IPS-NIHi11 (cell line): ENCODE data around the gene CDC14B.
A peak's percentile ranks its signal among the peaks of the same experiment; 100 is the strongest.
"Not testable (repeated sequence)": the region's sequence is repeated elsewhere in the genome, so short reads cannot be mapped to it uniquely, and the experiment has no call there.

Source experiments
- DNase-seq: peaks from one replicate; pipeline ENCODE4 v3.0.0; 2012; ENCODE audit warnings: mixed read lengths, low spot score

The CDC14B gene

DNA sequence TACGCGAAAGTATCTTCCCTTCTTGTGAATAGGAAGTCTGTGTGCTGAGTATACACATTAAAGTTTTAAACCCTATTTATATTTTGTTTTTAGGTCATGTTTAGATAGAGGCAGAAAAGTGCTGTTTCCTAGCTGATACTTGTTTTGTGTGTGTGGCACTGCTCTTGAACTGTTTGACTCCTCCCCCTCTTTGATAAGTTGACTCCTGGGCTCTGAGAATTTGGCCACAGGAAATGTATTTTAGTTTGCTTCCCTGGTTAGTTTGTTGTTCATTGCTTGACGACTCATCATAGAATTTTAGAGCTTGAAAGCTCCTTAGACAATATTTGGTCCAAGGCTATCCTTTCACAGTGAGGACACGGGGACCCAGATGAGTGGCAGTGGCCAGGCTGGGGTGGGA lies 2.0 kb upstream of the CDC14B start:
- DNase-seq = no peak

DNA sequence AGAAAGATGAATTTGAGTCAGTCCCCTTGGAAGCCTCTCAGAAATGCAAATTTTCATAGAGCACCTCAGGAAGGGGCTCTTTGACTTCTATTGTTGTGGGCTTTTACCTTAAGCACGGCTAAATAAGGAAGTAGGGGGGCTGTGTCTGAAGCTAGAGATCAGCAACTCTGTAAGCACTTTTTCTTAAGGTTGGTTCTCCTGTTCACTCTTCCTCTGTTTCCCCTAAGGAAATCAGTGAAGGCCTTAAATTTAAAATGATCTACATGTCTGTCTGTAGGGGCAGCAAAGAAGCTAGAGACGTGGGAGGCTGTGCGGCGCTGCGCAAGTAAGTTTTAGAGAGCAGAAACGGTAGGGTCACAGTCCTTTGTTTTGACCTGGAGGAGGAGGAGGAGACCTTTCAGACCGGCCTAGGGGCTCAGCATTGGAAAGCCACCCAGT lies 1.2 kb upstream of the CDC14B start:
- peak; percentile 49 for DNase-seq

DNA sequence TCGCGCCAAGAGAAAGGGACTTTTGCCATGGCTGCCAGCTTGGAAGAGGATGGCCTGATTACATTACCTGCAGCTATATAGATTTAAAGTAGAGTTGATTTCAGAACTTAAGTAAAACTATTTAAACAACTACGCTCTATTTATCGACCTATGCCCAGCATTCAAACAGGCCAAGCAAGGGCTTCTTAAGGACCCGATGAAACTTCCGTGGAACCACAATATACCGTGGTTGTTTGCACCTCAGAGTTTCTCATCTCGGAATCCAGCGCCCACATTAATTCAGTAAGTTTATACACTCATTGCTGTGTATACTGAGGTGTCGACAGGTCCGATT lies 505 bp upstream of the CDC14B start:
- DNase-seq = no peak

DNA sequence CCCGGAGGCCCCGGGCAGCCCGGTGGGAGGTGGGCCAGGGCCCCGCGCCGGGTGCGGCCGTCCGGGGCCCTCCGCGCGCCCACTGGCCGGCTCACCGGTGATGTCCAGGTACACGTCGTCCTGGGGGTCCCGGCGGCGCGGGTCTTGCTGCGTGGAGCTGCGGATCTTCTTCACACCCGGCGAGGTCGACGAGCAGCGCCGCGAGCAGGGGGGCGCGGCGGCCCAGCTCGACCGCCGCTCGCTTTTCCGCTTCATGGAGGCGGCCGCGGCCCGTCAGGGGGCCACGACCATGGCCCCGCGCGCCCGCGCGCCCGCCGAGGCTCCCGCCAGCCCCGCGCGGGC lies 548 bp downstream of the CDC14B start:
- peak; percentile 23 for DNase-seq

DNA sequence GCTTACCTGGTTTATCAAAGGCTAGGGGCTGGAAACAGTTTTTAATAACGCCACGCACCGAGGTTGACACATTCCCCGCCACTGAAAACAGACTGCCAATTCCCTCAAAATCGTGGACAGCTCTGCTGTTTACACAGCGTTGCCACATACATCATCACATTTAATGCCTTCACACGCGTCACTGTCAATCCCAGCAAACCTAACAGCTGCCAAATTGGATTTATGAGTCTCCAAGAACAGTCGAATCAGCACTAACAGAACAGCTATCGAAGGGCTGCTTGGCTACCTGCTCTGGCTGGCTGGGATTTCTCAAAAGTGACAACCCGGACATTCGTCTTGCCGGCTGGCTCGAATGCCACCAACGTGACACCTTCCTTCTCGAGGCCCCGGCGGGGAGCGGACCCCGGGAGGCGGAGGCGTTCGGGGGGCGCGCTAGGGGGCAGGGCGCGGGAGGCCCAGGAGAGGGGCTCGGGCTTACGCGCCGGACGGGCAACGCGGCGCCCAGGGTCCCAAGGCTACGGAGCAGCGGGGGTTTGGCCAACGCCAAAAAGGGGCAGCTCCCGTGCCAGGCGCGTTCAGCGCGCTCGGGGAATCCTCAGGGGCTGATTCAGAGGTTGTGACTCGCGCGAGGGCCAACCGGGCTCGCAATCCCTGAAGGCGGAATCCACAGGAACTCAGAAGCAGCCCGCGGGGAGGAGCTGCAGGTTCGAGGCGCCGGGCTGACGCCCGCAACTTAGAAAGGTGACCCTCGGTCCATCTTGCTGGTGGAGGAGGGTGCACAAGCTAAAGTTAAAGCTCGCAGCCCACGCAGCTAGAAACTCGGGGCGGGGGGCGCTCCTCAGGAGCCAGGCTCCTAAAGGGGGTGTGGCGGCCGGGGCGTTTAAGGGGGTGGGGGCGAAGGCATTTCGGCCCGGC lies 1.2 kb downstream of the CDC14B start:
- DNase-seq = peak; percentile 22

DNA sequence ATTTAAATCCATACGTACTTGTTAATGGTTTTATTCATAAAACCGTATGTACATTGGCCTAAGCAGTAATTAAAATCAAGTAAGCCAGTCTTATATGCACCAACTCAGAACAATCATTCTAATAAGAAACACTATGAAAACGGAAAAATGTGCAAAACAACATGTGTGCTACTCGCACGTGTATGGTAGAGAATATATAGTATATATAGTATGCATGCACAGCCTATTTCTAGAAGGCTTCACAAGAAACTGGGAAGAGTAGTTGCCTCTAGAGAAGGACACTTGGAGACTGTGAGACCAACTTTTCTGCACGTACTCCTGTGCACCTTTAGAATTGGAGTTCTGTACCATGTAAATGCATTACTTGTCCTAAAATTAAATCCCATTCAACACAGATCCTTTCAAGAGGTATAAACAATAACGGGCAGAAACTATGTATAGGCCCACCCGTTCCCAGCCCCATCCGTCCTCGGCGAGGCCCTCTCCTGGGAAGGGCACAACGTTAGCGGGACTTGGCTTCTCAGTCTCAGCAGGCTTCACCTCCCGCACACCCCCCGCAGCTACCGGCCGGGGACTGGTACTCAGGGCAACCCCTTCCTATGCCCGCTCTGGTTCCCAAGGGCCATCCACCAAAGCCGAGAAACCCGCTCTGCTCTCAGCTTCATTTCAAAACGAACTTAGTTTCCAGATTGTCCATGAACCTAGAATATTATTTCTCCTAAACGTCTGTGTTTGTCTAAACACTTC lies 2.0 kb downstream of the CDC14B start:
- no peak for DNase-seq

DNA sequence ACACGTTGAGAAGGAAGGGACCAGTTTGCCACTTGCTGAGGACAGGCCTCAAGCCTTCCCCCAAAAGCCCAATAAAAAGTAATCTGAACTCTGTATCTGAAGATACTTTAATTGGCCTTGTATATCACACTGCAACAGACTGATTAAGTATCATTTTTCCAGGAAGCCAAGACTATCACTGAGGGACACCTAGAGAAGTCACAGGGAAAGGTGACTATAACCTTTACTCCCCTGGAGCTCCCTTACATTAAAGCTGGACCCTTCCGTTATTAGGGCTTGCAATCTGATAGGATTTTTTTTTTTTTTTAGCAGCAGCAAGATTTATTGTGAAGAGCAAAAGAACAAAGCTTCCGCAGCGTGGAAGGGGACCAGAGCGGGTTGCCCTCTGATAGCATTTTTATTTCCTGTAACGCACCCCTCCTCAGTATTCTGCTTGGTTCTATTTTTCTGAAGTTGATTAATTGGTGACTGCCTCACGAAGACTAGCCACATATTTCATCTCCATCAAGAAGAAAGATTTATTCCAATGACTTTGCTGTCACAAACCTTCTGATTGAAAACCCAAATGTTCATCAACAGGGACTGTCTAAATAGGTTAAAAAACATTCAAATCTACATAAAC lies 2.7 kb downstream of the CDC14B start:
- no peak for DNase-seq

DNA sequence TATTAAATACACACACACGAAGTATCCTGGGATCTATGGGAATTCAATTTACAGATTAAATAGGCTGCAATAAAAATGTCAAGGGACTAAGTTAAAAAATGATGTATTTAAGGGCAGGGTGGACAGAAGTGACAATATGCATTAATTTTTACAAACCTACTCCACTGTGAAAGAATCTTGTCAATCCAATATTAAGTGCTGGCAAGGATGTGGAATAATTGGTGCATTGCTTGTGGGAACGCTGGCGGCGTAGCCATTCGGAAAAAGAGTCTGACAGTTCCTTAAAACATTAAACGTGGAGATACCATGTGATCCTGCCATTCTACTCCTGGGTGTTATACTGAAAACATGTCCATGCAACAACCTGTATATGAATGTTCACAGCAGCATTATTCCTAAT lies 4.2 kb downstream of the CDC14B start:
- no peak for DNase-seq

DNA sequence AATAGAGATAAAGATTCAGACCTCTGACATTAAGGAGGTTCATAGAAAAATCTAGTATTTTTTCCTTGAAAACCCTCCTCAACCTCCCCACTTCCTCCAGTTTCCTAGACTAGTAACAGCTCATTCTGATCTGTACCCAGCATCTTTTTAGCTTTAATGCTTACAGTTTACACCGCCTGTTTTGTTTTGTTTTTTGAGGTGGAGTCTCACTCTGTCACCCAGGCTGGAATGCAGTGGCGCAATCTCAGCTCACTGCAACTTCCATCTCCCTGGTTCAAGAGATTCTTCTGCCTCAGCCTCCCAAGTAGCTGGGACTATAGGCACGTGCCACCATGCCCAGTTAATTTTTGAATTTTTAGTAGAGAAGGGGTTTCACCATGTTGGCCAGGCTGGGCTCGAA lies 5.0 kb downstream of the CDC14B start:
- not testable (repeated sequence) for DNase-seq

DNA sequence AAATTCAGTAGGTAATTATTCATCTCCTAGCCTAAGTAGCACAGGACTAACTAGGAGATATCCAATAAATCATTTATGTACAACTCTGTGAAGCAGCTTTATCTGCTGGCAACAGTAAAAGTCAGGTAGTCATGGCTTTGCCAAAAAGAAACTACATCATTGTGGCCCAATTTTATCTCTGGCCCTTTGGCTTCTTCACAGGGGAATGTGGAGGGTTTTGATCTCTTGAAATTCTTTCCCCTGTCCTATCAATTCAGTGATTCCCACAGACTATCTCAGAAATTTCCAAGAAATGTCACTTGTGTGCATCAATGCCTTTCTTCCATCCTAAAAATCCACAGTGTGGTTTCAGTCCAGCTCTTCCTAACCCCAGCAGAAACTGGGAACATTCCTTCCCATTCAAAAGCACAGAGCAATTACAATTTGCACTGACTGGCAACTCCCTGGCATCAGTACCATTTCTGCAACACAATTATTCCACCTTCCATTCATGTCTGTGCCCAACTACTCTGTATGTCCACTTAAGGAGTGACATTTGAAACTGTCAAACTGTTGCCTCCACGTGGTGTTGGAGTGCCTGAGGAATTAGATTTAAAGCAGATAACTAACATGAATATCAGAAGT lies 6.6 kb downstream of the CDC14B start:
- no peak for DNase-seq

DNA sequence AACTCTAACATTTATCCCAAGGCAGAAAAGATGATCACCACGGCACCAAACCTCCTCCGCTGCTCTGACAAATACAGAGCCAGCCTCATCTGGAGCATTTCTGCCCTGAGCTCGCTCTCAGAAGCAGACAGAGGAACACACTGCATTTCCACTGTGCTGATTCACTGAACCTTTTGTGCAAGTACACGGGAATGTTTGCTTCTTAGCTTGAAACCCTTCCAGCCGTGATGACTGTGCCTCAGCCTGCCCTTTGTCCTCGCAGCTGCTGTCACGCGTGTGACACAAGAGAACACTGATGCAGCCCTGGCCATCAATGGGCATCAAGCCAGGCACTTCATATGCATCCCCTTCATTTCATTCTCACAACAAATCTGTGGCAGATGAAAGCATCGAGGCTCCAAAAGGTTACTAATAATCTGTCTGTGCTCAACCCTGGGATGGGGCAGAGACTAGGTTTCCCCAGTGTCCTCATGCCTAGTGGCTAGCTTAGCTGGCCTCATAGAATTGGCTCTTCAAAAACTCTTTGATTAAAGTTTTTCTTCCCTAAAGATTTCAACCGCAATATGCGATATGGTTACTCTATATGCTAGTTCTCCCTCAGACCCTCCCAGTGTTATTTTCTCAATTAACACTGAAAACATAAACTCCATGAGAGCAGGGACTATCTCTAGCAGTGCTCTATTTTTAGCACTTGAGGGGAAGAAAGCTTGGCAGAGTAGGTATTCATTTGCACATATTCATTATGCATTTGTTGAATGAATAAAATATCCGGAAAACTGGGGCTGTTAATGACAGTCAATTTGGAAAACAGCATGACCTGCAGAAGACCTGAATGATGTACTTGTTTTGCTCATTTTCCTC lies 7.3 kb downstream of the CDC14B start:
- DNase-seq = no peak

DNA sequence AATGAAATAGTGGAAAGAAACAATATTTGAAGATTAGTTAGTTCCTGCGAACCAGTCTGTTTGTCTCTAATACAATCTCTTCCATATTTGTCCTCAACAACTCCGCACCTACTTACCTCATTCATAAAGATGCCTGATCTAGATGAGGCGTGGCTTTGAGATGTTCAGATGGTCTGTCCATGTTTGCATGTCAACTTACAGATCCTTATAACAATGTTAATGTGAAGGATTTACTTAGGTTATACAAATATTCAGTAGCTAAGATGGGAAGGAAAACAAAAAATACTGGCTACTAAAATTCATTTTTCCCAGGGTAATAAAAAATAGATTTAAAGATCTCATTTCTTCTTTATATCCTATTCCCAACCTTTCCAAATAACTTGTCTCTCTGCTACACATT lies 8.3 kb downstream of the CDC14B start:
- no peak for DNase-seq

DNA sequence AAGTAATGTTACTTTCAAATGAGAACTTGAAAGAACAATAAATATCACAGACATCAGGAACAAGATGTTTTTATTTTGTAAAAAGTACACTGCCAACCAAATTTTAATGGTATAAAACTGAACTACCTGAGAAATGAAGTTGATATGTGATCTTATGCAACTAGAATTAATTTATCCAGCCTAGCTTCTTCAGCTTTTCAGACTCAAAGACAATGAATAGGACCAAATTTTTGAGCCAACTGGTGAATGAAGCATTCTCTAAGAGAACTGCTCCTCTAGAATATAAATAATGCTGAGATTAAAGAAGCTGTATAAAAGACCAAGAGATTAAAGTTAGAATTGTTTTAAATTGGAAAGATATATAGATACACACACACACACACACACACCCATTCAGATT lies 9.9 kb downstream of the CDC14B start:
- no peak for DNase-seq

DNA sequence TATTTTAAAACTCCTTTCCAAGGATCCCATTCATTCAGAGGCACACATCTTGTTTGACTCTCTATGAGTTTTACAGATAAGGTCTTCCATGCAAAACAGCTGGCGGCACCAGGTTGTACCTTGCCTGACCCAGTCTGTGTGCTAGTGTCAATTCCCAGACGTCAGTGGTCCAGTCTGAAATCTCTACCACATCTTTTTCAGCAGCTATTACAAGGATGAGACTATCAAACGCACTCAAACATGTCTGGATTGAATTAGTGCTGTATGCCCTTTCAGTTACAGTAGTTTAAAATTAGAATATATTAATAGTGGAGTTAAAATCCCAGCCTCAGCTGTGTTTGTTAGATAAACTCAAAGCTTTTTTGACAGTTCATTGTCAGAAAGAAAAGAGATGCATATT lies 11.7 kb downstream of the CDC14B start:
- DNase-seq = no peak

DNA sequence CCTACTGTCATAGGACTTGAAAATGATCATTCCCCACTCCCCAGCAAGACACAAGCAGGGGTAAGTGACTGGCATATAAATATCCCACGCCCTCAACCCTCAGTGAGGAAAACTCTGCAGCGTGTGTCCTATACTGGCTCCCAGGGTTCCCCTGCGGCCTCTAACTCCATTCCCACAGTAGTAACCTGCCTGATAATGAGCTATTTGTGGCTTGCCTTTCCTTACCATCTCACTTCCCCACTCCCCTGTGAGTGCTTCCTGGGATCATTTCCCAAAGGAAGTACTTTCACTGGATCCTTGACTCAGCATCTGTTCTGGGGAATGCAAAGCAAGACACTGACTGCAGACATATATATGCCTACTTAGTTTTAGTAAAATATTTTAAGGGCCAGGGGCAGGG lies 14.3 kb downstream of the CDC14B start:
- no peak for DNase-seq

DNA sequence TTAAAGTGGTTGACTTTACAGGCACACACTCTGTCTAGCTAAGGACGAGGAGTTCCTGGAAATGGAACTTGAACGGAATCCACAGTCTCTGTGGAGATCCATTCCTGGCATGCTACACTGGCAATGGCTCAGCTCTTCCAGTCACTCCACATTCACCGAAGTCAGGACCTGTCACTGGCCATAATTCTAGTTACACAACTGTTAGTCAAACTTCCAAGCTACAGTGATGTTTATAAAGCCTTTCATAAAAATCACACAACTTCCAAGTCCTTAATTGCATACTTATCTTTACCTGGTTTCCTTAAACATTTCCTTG lies 15.7 kb downstream of the CDC14B start:
- no peak for DNase-seq

DNA sequence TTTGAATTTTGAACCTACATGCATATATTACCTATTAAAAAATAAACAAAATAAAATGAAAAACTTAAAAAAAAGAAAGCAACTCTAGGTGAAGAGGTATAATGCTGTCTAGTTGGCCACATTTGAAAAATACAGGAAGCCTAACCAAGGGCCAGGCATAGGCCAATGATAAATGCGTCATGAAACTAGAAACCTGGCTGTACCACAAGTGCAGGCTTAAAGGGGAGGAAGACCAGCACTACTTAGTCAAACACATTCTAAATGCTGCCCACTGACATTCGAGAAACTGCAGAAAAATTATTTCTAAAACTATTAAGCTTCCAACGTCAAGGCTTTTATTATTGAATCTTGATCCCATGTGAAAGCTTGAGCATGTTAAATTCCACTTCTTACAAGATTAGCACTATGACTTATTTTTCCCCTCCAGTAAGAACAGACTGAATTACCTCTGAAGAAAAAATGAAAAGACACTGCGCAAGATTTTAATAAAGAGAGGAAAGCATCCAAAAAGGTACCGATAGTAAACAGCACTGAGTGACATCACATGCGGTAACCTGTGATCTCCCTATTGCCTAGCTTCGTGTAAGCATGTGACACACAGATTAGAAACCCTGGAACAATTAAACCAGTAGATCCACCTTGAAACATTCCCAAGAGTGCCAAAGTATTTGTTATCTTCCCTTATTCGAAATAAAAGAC lies 16.2 kb downstream of the CDC14B start:
- DNase-seq = no peak

DNA sequence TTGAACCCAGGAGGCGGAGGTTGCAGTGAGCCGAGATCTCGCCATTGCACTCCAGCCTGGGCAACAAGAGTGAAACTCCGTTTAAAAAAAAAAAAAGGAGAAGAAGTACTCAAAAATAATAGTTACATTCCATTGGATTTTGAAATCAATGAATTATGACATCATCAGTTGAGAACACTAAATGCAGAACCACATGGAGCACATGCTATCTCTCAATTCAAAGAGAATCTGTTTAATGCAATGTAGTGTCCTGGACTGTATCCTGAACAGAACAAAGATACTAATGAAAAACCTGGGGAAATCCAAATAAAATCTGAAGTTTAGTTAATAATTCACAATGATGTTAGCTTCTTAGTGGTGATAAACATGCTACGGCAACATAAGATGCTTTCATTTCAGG lies 20.3 kb downstream of the CDC14B start:
- DNase-seq = no peak

DNA sequence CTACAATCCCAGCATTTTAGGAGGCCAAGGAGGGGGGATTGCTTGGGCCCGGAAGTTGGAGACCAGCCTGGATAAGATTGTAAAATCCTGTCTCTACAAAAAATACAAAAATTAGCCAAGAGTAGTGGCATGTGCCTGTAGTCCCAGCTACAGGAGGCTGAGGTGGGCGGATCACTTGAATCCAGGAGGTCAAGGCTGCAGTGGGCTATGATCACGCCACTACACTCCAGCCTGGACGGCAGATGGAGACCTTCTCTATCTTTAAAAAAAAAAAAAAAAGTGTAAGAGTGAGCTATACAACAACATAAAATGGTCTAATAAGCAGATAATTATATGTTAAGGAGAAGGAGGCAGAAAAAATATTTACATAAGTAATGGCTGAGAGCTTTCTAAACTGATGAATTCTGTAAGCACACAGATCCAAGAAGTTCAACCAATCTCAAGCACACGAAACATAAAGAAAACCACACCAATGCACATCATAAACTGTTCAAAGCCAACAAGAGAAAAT lies 23.0 kb downstream of the CDC14B start:
- DNase-seq = no peak

DNA sequence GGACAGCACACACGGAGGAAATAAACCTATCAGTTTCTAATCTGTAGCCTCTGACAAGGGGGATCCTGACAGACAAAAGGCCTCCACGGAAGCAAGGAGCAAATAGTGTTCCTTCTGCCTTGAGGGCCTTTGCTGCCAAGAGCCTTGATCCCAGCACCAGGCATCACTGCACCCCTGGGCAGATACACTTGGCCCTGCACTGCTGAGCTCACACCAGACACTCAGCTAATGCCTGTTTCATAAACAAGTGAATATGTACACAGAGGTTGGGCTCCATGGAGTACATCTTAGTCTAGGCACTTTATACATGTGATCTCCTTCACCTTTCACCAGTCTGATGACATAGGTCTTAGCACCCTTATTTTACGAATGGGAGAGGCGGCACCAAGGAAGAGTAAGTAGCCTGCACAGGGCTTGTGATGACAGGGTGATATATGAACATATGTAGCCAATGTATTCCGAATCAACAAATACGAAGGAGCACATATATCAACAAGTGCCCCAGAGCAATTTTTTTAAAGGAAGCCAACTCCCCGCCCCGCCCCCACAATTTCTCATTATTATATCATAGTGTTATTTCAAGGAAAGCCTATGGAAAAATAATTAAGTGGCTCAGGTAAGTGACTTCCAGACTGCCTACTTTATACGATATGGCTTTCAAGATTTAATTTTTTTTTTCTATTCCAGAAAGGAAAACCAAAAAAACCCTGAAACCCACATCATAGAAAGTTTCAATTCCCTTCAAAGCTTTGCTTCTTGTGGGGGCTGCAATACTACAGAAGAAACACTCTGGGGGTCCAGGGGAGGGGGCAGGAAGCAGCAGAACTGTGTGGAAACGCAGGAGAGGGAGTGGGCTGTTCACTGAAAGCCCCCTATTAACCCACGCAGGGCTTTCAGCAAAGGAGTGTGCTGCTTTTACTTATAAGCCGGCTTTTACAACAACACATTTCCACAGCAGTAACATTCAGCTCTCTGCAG lies 32.0 kb downstream of the CDC14B start:
- DNase-seq = no peak
